Transverse colon (tissue), 3 donors: ENCODE data around the gene THSD8.

ENCODE experiments used
- CTCF ChIP-seq, 5 experiments: fragments of 200-600 bp in 3 of 5; fragments of 450-650 bp in 2 of 5; sonication (generic) in 3 of 5; IDR thresholded peaks; 1 replicate in 2 of 5; 2 replicates in 3 of 5; pipeline ENCODE4 v1.5.1; 2016 to 2017; ENCODE audit warnings: antibody characterized with exemption in 5 of 5, inconsistent platforms in 3 of 5, mild to moderate bottlenecking in 2 of 5, moderate library complexity in 1 of 5
- EP300 ChIP-seq: sonication (generic); formaldehyde crosslinking; IDR thresholded peaks from one replicate; pipeline ENCODE4 v1.6.1; 2017; ENCODE audit warnings: antibody characterized with exemption, low read depth
- POLR2A ChIP-seq: fragments of 450-650 bp; IDR thresholded peaks from one replicate; pipeline ENCODE4 v1.6.1; 2016; ENCODE audit warnings: antibody characterized with exemption, mild to moderate bottlenecking, moderate library complexity

- no peak for TF ChIP-seq CTCF (IDR thresholded peaks at IDR 0.05)
- no peak for TF ChIP-seq POLR2A
- TF ChIP-seq EP300, result no peak
Observed at GRCh38 chr19:12764698-12765097, 37.2 kb upstream of the THSD8 start.
